K562 (cell line): ENCODE results near the gene AZU1. TPM values are rescaled to one million over a fixed set of nuclear protein-coding genes. Genes with fewer than 3 reads are reported as not detected.

Experiments
- ATAC-seq: fragments of 200-7000 bp; cut with Tn5 transposase; 3 replicates; pipeline ENCODE4 v1.9.1; 2020; ENCODE audit warnings: moderate library complexity
- BruUV-seq: library from RNA; stranded (reverse); fragments of 400-500 nt; replicated peaks from 2 replicates; lab custom pipeline; 2021; lab: Mats Ljungman, UMichigan
- CTCF ChIA-PET: fragments of 300-600 bp; formaldehyde crosslinking; extraction: SDS; loops from one replicate; lab custom pipeline; 2021; ENCODE audit warnings: low intra/inter-chr PET ratio; lab: Yijun Ruan, JAX
- POLR2A ChIA-PET: fragments of 300-600, 350-650 bp; sonication (Branson Sonifier 250); formaldehyde crosslinking; extraction: SDS; loops from one replicate; lab custom pipeline; 2021; ENCODE audit warnings: antibody characterized with exemption, inconsistent platforms; lab: Yijun Ruan, JAX
- DNase-seq, 4 experiments: peaks; one replicate each; pipeline versions ENCODE4 v3.0.0 to v3.0.0-alpha.2; 2011 to 2018; ENCODE audit warnings: low spot score in 3 of 4, mixed read lengths in 3 of 4; ENCODE audit errors: extremely low read depth in 1 of 4
- FAIRE-seq: peaks from 2 replicates; lab custom pipeline; 2011; peaks lifted over from hg19 to GRCh38; lab: Jason Lieb, UNC
- H2AFZ ChIP-seq: 2 replicates; pipeline ENCODE4 v1.6.0; 2011; ENCODE audit warnings: low read depth, low read length, control low read depth, inconsistent platforms
- H3K27ac ChIP-seq: fragments of 200-600 bp; 3 replicates; pipeline ENCODE4 v1.8.0; 2011; ENCODE audit warnings: low read depth, mild to moderate bottlenecking, control low read depth, inconsistent platforms, low read length, moderate library complexity, mixed read lengths; ENCODE audit errors: extremely low read depth
- H3K27me3 ChIP-seq, 2 experiments: fragments of 300-600 bp in 1 of 2; 2 replicates in 1 of 2; 3 replicates in 1 of 2; pipeline versions ENCODE4 v1.6.0 to v1.8.0; 2011; ENCODE audit warnings: inconsistent platforms in 2 of 2, low read length in 2 of 2, mild to moderate bottlenecking in 1 of 2, mixed read lengths in 1 of 2, moderate library complexity in 1 of 2; ENCODE audit not compliant: control insufficient read depth in 2 of 2, insufficient read depth in 2 of 2
- H3K36me3 ChIP-seq: fragments of 300-600 bp; 3 replicates; pipeline ENCODE4 v1.8.0; 2011; ENCODE audit warnings: mild to moderate bottlenecking, low read length, inconsistent platforms; ENCODE audit not compliant: control insufficient read depth, insufficient read depth
- H3K4me1 ChIP-seq, 2 experiments: fragments of 200-600 bp in 1 of 2; replicated peaks in 1 of 2; 2 replicates in 1 of 2; 3 replicates in 1 of 2; pipeline versions ENCODE4 v1.5.1 to v1.8.0; 2011; ENCODE audit warnings: inconsistent platforms in 2 of 2, low read length in 2 of 2, mild to moderate bottlenecking in 1 of 2, mixed read lengths in 1 of 2, moderate library complexity in 1 of 2; ENCODE audit not compliant: control insufficient read depth in 2 of 2, insufficient read depth in 2 of 2
- H3K4me2 ChIP-seq: 2 replicates; pipeline ENCODE4 v1.6.1; 2011; ENCODE audit warnings: low read length, control low read depth, inconsistent platforms, mixed read lengths; ENCODE audit not compliant: insufficient read depth
- H3K4me3 ChIP-seq: fragments of 200-600 bp; sonication (generic), shearing (Covaris generic); 2 replicates; pipeline ENCODE4 v1.5.1; 2016; ENCODE audit warnings: control low read depth, inconsistent platforms
- H3K79me2 ChIP-seq: fragments of 200-600 bp; 3 replicates; pipeline ENCODE4 v1.8.0; 2011; ENCODE audit warnings: low read length, inconsistent platforms; ENCODE audit not compliant: control insufficient read depth, insufficient read depth
- H3K9ac ChIP-seq, 2 experiments: 2 replicates each; pipeline versions ENCODE4 v1.6.0 to v1.6.1; 2011; ENCODE audit warnings: low read depth in 2 of 2, low read length in 2 of 2, control low read depth in 1 of 2, inconsistent platforms in 1 of 2, mild to moderate bottlenecking in 1 of 2, mixed read lengths in 1 of 2; ENCODE audit not compliant: insufficient read depth in 1 of 2
- H3K9me1 ChIP-seq: one replicate; pipeline ENCODE4 v1.6.0; 2011; ENCODE audit warnings: inconsistent platforms, mild to moderate bottlenecking, low read length, moderate library complexity; ENCODE audit not compliant: control insufficient read depth, insufficient read depth
- H3K9me3 ChIP-seq: replicated peaks from 2 replicates; pipeline ENCODE4 v1.5.1; 2011; ENCODE audit warnings: low read depth, low read length, inconsistent platforms; ENCODE audit not compliant: control insufficient read depth, insufficient read depth
- H4K20me1 ChIP-seq: replicated peaks from 2 replicates; pipeline ENCODE4 v1.6.1; 2011; ENCODE audit warnings: low read length, inconsistent platforms, mixed read lengths; ENCODE audit not compliant: control insufficient read depth, insufficient read depth
- ARID1B ChIP-seq: fragments of 450-650 bp; IDR thresholded peaks from 2 replicates; pipeline ENCODE4 v1.6.1; 2016; ENCODE audit warnings: antibody characterized with exemption, mild to moderate bottlenecking, inconsistent platforms
- BRD4 ChIP-seq: fragments of 200-600 bp; sonication (generic); IDR thresholded peaks from 2 replicates; pipeline ENCODE4 v1.6.1; 2017; ENCODE audit warnings: inconsistent platforms
- CCNT2 ChIP-seq: IDR thresholded peaks from 2 replicates; pipeline ENCODE4 v1.6.1; 2011; ENCODE audit warnings: borderline replicate concordance, low read depth, mild to moderate bottlenecking, moderate library complexity, mixed read lengths, low read length; ENCODE audit not compliant: insufficient read length; ENCODE audit errors: extremely low read depth
- CTCFL ChIP-seq: IDR thresholded peaks from 2 replicates; pipeline ENCODE4 v1.6.1; 2011; ENCODE audit warnings: borderline replicate concordance, low read depth, mild to moderate bottlenecking, moderate library complexity, low read length; ENCODE audit not compliant: insufficient read depth, poor library complexity, severe bottlenecking
- JUND ChIP-seq, 2 experiments: IDR thresholded peaks; 2 replicates in 1 of 2; 3 replicates in 1 of 2; pipeline ENCODE4 v1.6.1; 2011; ENCODE audit warnings: borderline replicate concordance in 2 of 2, low read depth in 2 of 2, low read length in 2 of 2, improper control_type of control experiment in 1 of 2, missing biosample characterization in 1 of 2, missing genetic modification characterization in 1 of 2, missing genetic modification reagents in 1 of 2
- MYC ChIP-seq, 2 experiments: fragments of 250-450 bp in 1 of 2; sonication (Bioruptor Pico) in 1 of 2; IDR thresholded peaks; 2 replicates each; pipeline versions ENCODE4 v1.5.1 to v1.6.1; 2012 to 2021; ENCODE audit warnings: low read depth in 2 of 2, borderline replicate concordance in 1 of 2, improper control_type of control experiment in 1 of 2, low read length in 1 of 2, mild to moderate bottlenecking in 1 of 2, moderate library complexity in 1 of 2
- PHB2 ChIP-seq: fragments of 450-650 bp; IDR thresholded peaks from 2 replicates; pipeline ENCODE4 v1.6.1; 2017; ENCODE audit warnings: low read depth
- POLR2A ChIP-seq: fragments of 450-650 bp; conservative IDR thresholded peaks from 2 replicates; pipeline ENCODE4 v1.6.1; 2016
- ZBTB5 ChIP-seq: fragments of 450-650 bp; IDR thresholded peaks from 2 replicates; pipeline ENCODE4 v1.6.1; 2017; ENCODE audit warnings: antibody characterized with exemption
- ZFX ChIP-seq: sonication (generic); formaldehyde crosslinking; IDR thresholded peaks from 2 replicates; pipeline ENCODE4 v1.8.0; 2022; ENCODE audit warnings: mild to moderate bottlenecking, missing genetic modification reagents, moderate library complexity
- ZNF197 ChIP-seq: fragments of 200-800 bp; sonication (Bioruptor generic); IDR thresholded peaks from 2 replicates; pipeline ENCODE4 v1.6.1; 2016; ENCODE audit warnings: low read depth, missing genetic modification characterization, missing compliant biosample characterization
- ZNF253 ChIP-seq: fragments of 250-450 bp; sonication (Bioruptor Pico); conservative IDR thresholded peaks from 2 replicates; pipeline ENCODE4 v1.6.1; 2021; ENCODE audit warnings: mild to moderate bottlenecking
- WGBS: fragments of 100-300 bp; shearing (Covaris generic); methylation state at CpG from one replicate; pipeline ENCODE4 v1.1.6; 2016; ENCODE audit warnings: low coverage, mixed read lengths; ENCODE audit not compliant: insufficient coverage; ENCODE audit errors: missing lambda C conversion rate; 5-methylcytosine and 5-hydroxymethylcytosine counted together
- in situ Hi-C: fragments of 300-500 bp; cut with MboI; formaldehyde crosslinking; loops from 4 replicates; pipeline ENCODE4 v1.15.0; 2018; ENCODE audit warnings: inconsistent platforms, mixed read lengths
- intact Hi-C: fragments of 100-400 bp; cut with micrococcal nuclease; formaldehyde crosslinking; loops from 2 replicates; pipeline ENCODE4 v1.14.2; 2022
- polyA plus RNA-seq, 8 experiments: library from polyadenylated mRNA; depleted of rRNA in 4 of 8; stranded (reverse) in 5 of 8; unstranded in 3 of 8; fragments of >200 nt; fragmentation: Nextera tagmentation in 2 of 8; fragmentation: Illumina TruSeq in 1 of 8; extraction: Ambion mirVana in 2 of 8; extraction: Trizol in 1 of 8; gene quantifications; 2 replicates each; pipeline versions ENCODE4 v1.2.1 to v1.2.3, GENCODE V29; 2011 to 2014; ENCODE audit warnings: inconsistent platforms in 1 of 8, missing spikeins in 1 of 8
- total RNA-seq, 7 experiments: library from RNA; depleted of rRNA in 6 of 7; stranded (reverse); fragments of >200 nt in 6 of 7; fragmentation: Illumina TruSeq in 2 of 7; extraction: Trizol in 2 of 7; gene quantifications; 2 replicates each; pipeline versions ENCODE4 v1.2.1 to v1.2.3, GENCODE V29; 2011 to 2021; ENCODE audit warnings: low replicate concordance in 1 of 7
- TF ChIP-seq, protein P1 (sequence below): sonication (generic); formaldehyde crosslinking; IDR thresholded peaks from 2 replicates; pipeline ENCODE4 v1.8.0; 2022; ENCODE audit warnings: mild to moderate bottlenecking, missing genetic modification reagents

AZU1 gene
- total and polyA plus RNA-seq, 9 of the 15 experiments (the other 6 are each of a cell fraction or from before 2014, with no cell fraction given), result 0.29 to 1.9 (median 0.59) TPM; not detected in 3

- no peak for TF ChIP-seq JUND (IDR thresholded peaks at IDR 0.05; ENCODE audit: borderline replicate concordance, low read depth, low read length)
- no peak for TF ChIP-seq JUND (tag; IDR thresholded peaks at IDR 0.05; ENCODE audit: borderline replicate concordance, low read depth, low read length)
- 0 out of 2 replicates have a peak, but pooled peaks have one; percentile 6 for TF ChIP-seq POLR2A
- no peak for TF ChIP-seq PHB2
- TF ChIP-seq, protein P1, sequence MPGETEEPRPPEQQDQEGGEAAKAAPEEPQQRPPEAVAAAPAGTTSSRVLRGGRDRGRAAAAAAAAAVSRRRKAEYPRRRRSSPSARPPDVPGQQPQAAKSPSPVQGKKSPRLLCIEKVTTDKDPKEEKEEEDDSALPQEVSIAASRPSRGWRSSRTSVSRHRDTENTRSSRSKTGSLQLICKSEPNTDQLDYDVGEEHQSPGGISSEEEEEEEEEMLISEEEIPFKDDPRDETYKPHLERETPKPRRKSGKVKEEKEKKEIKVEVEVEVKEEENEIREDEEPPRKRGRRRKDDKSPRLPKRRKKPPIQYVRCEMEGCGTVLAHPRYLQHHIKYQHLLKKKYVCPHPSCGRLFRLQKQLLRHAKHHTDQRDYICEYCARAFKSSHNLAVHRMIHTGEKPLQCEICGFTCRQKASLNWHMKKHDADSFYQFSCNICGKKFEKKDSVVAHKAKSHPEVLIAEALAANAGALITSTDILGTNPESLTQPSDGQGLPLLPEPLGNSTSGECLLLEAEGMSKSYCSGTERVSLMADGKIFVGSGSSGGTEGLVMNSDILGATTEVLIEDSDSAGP (CRISPR knock-in tag), result no peak
Observed at GRCh38 chr19:808423-808775, 19.2 kb upstream of the AZU1 start (continued).

GRCh38 chr19:810077-810855, 17.4 kb upstream of the AZU1 start:
- Histone ChIP-seq H3K9ac (no peak overlapping the region), H3K4me2 (no peak overlapping the region), H3K27ac (no peak overlapping the region), H3K79me2 (peaks cover 38% of the 10 kb centered on the region), H3K9me1 (no peaks in the 10 kb centered on the region), H3K27me3 (no peaks in the 10 kb centered on the region), H3K4me1 (peaks cover 0 to 46% of the 10 kb centered on the region in 2 experiments; a peak in 2 of 5 replicates), H4K20me1 (no peaks in the 10 kb centered on the region), H3K4me3 (no peak overlapping the region), H3K9me3 (peaks cover 3% of the 10 kb centered on the region), H3K36me3 (peaks cover 94% of the 10 kb centered on the region), H2AFZ (no peak overlapping the region)
- ATAC-seq (no peak), DNase-seq (peak in 2 of 4 experiments; percentile 44 to 48), FAIRE-seq (no peak)
- BruUV-seq, result no TSS peak
- intact Hi-C loops, result no loop called here
- 91% methylated on average over 29 of the region's 30 CpGs for WGBS
- CTCF ChIA-PET, result no interaction called here
- POLR2A ChIA-PET, result interaction anchor here (0.6 to 3.0 kb wide), 5 partner anchors 9 to 17 kb away, joined by 3 to 20 read pairs (median 4); partner anchors contain the start of gene PTBP1
- in situ Hi-C loops, result no loop called here
- TF ChIP-seq ARID1B (no peak), MYC (IDR thresholded peaks at IDR 0.05; ENCODE audit: low read depth, low read length) (no peak), MYC (CRISPR knock-in tag; IDR thresholded peaks at IDR 0.05; ENCODE audit: borderline replicate concordance, low read depth) (no peak), BRD4 (no peak), ZNF253 (CRISPR knock-in tag) (no peak), ZBTB5 (no peak), ZFX (no peak), ZNF197 (CRISPR knock-in tag) (no peak), CCNT2 (peak; percentile 5), CTCFL (no peak)
